ENCODE data around the gene DSCAM. TPM values are rescaled to one million over a fixed set of nuclear protein-coding genes. Genes with fewer than 3 reads are reported as not detected.

Gene DSCAM
- total RNA-seq, 1 donor from 2014 or later, result not detected

- DNase-seq (ENCODE audit: extremely low spot score, unreplicated experiment), result no peak
- Mint-ChIP-seq H3K27me3 (ENCODE audit: unreplicated experiment) (no peaks in the 10 kb centered on the region), H3K4me1 (ENCODE audit: unreplicated experiment) (no peaks in the 10 kb centered on the region), H3K4me3 (ENCODE audit: unreplicated experiment) (no peak overlapping the region), H3K27ac (ENCODE audit: unreplicated experiment) (no peak overlapping the region), H3K9me3 (ENCODE audit: unreplicated experiment) (peaks cover 40% of the 10 kb centered on the region), H3K36me3 (ENCODE audit: unreplicated experiment) (no peaks in the 10 kb centered on the region)
- TF ChIP-seq CTCF (IDR thresholded peaks at IDR 0.05), result no peak
Measured at GRCh38 chr21:40284409-40284808, 562.5 kb downstream of the DSCAM start.

DNA sequence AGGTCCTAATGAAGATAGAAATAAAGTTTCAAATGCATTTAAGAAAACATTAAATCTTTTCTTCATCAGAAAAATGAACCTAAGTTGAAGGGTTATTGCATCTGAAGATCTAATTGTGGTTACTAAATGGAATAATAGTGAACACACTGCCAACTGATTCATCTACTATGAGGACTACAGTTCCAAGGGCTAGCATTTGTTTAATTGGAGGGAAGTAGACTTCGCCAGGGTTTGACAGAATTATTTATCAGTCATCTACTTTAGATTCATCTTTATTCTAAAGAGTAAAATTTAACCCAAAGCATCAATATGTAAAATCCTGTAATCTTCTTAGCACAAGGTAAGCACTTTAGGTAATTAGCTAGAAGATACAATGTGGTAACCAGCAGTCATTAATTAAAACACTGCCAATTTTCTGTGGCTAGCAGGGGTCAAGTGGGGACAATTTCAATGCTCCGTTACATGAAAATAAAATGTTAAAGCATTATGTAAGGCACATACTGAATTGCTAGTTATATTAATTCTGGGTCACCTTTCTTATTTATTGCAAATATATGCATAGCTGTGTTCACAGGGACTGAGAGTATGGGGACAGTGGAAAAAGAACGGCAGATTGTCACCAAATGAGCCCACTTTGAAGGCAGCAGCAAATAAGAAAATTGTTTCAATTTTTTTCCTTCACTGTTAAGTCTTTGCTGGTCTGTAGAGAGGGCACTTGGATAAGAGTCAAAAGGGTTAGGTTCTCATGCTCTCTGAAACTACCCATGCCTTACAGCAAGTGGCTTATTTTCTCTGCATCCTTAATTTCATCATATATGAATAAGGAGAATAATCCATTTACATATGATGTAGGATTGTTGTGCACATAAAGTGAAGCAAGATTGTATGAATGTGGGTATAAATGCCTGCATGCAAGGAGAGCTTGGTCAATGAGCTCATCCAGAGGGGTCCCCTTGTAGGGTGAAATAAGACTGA is 563.8 kb downstream of the DSCAM start:
- no peak for TF ChIP-seq CTCF (IDR thresholded peaks at IDR 0.05)
- no peak for DNase-seq (ENCODE audit: extremely low spot score, unreplicated experiment)
- Mint-ChIP-seq H3K9me3 (ENCODE audit: unreplicated experiment) (peaks cover 40% of the 10 kb centered on the region), H3K4me1 (ENCODE audit: unreplicated experiment) (no peaks in the 10 kb centered on the region), H3K36me3 (ENCODE audit: unreplicated experiment) (no peaks in the 10 kb centered on the region), H3K4me3 (ENCODE audit: unreplicated experiment) (no peak overlapping the region), H3K27ac (ENCODE audit: unreplicated experiment) (no peak overlapping the region), H3K27me3 (ENCODE audit: unreplicated experiment) (no peaks in the 10 kb centered on the region)

DNA sequence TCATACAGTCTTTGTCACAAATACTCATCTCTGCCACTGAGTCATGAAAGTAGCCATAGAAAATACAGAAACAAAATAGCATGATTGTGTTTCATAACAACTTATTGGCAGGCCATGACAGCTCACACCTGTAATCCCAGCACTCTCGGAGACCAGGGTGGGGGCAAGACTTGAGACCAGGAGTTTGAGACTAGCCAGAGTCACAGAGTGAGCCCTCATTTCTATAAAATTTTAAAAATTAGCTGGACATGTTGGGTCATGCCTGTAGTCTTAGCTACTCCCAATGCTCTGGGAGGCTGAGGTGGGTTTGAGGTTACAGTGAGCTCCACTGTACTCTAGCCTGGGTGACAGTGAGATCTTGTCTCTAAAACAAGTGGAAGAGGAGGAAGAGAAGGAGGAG is 568.6 kb downstream of the DSCAM start:
- no peak for TF ChIP-seq CTCF (IDR thresholded peaks at IDR 0.05)
- no peak overlapping the region for H3K4me3 Mint-ChIP-seq (ENCODE audit: unreplicated experiment)
- DNase-seq (ENCODE audit: extremely low spot score, unreplicated experiment), result no peak
- H3K36me3 Mint-ChIP-seq (ENCODE audit: unreplicated experiment), result no peaks in the 10 kb centered on the region
- H3K27me3 Mint-ChIP-seq (ENCODE audit: unreplicated experiment), result no peaks in the 10 kb centered on the region
- peaks cover 43% of the 10 kb centered on the region for H3K9me3 Mint-ChIP-seq (ENCODE audit: unreplicated experiment)
- no peaks in the 10 kb centered on the region for H3K4me1 Mint-ChIP-seq (ENCODE audit: unreplicated experiment)
- H3K27ac Mint-ChIP-seq (ENCODE audit: unreplicated experiment), result no peak overlapping the region

DNA sequence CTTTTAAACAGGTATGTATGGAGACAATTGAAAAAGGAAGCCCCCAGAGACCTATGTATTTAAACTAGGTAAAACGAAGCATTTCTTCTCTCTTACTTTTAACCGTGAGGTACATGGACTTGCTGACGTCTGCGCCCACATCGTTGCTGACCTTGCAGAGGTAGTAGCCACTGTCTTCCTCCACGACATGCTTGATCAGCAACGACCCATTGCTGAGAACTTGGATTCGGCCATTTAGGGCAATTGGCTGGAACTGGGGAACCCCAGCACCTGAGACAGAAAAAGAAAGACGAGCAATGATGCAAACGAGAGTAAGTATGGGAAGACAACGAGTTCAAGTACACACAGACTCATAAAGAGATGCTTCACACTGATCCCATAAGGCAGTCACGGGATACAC is 571.0 kb downstream of the DSCAM start:
- H3K36me3 Mint-ChIP-seq (ENCODE audit: unreplicated experiment), result no peaks in the 10 kb centered on the region
- no peak for DNase-seq (ENCODE audit: extremely low spot score, unreplicated experiment)
- H3K4me3 Mint-ChIP-seq (ENCODE audit: unreplicated experiment), result no peak overlapping the region
- H3K9me3 Mint-ChIP-seq (ENCODE audit: unreplicated experiment), result peaks cover 43% of the 10 kb centered on the region
- H3K4me1 Mint-ChIP-seq (ENCODE audit: unreplicated experiment), result no peaks in the 10 kb centered on the region
- TF ChIP-seq CTCF (IDR thresholded peaks at IDR 0.05), result no peak
- no peak overlapping the region for H3K27ac Mint-ChIP-seq (ENCODE audit: unreplicated experiment)
- no peaks in the 10 kb centered on the region for H3K27me3 Mint-ChIP-seq (ENCODE audit: unreplicated experiment)

DNA sequence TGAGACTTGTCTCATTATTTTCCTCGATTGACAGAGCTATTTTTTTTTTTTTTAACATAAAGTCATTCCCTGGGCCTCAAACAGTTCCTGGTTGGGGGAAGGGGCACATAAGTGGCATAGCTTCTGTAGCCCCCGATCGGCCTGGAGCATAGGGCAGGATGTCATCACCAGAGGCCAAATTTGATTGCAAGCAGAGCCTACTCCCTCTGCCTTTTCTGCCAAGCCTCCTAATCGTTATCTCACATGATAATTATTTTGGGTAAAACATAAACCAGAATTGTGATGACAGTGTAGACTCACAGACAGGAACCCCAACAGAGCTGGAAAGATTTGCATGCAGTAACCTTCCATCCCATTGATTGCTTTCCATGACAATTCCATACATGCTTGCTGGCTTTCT is 574.9 kb downstream of the DSCAM start:
- Mint-ChIP-seq H3K9me3 (ENCODE audit: unreplicated experiment) (peaks cover 43% of the 10 kb centered on the region), H3K27ac (ENCODE audit: unreplicated experiment) (no peak overlapping the region)
- TF ChIP-seq CTCF (IDR thresholded peaks at IDR 0.05), result no peak

More for the DNA sequence above, 574.9 kb downstream of the DSCAM start:
- no peak for DNase-seq (ENCODE audit: extremely low spot score, unreplicated experiment)
- Mint-ChIP-seq H3K4me1 (ENCODE audit: unreplicated experiment) (no peaks in the 10 kb centered on the region), H3K27me3 (ENCODE audit: unreplicated experiment) (no peaks in the 10 kb centered on the region), H3K36me3 (ENCODE audit: unreplicated experiment) (peaks cover 2% of the 10 kb centered on the region), H3K4me3 (ENCODE audit: unreplicated experiment) (no peak overlapping the region)

All from osteocyte (in vitro differentiated cells).